PC-9 (cell line): ENCODE results near the gene STK36.

Source experiments
- EZH2 ChIP-seq: fragments of 200-600 bp; sonication (generic); IDR thresholded peaks from 2 replicates; pipeline ENCODE4 v1.8.0; 2017; ENCODE audit warnings: antibody characterized with exemption, low read depth
- TF ChIP-seq, protein P1 (sequence below): fragments of 200-600 bp; sonication (generic); conservative IDR thresholded peaks from 2 replicates; pipeline ENCODE4 v1.6.1; 2017; ENCODE audit warnings: mixed run types, antibody characterized with exemption, mild to moderate bottlenecking, moderate library complexity

- TF ChIP-seq, protein P1, sequence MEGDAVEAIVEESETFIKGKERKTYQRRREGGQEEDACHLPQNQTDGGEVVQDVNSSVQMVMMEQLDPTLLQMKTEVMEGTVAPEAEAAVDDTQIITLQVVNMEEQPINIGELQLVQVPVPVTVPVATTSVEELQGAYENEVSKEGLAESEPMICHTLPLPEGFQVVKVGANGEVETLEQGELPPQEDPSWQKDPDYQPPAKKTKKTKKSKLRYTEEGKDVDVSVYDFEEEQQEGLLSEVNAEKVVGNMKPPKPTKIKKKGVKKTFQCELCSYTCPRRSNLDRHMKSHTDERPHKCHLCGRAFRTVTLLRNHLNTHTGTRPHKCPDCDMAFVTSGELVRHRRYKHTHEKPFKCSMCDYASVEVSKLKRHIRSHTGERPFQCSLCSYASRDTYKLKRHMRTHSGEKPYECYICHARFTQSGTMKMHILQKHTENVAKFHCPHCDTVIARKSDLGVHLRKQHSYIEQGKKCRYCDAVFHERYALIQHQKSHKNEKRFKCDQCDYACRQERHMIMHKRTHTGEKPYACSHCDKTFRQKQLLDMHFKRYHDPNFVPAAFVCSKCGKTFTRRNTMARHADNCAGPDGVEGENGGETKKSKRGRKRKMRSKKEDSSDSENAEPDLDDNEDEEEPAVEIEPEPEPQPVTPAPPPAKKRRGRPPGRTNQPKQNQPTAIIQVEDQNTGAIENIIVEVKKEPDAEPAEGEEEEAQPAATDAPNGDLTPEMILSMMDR = no peak
- TF ChIP-seq EZH2 = no peak
Observed at GRCh38 chr2:218662827-218663226, 9.1 kb upstream of the STK36 start.
